SU-DHL-6 (cell line): ENCODE results near the gene ERGIC2.

Experiments
- CTCF ChIP-seq: fragments of 200-600 bp; sonication (generic); IDR thresholded peaks from one replicate; pipeline ENCODE4 v1.5.1; 2017; ENCODE audit warnings: antibody characterized with exemption, mild to moderate bottlenecking, low read length, moderate library complexity; ENCODE audit not compliant: insufficient read depth, poor library complexity, severe bottlenecking
- EZH2phosphoT487 ChIP-seq: fragments of 200-600 bp; sonication (generic), shearing (Covaris generic); conservative IDR thresholded peaks from 2 replicates; pipeline ENCODE4 v1.6.1; 2018; ENCODE audit warnings: mild to moderate bottlenecking, antibody characterized with exemption, low read length, moderate library complexity, mixed read lengths

- TF ChIP-seq CTCF: no peak
- no peak for TF ChIP-seq EZH2phosphoT487
These were observed 44.8 kb upstream of the ERGIC2 start for GRCh38 chr12:29425722-29426121.
